ENCODE data around the gene EFNB2.
A peak's percentile ranks its signal among the peaks of the same experiment; 100 is the strongest.

The EFNB2 gene

DNA sequence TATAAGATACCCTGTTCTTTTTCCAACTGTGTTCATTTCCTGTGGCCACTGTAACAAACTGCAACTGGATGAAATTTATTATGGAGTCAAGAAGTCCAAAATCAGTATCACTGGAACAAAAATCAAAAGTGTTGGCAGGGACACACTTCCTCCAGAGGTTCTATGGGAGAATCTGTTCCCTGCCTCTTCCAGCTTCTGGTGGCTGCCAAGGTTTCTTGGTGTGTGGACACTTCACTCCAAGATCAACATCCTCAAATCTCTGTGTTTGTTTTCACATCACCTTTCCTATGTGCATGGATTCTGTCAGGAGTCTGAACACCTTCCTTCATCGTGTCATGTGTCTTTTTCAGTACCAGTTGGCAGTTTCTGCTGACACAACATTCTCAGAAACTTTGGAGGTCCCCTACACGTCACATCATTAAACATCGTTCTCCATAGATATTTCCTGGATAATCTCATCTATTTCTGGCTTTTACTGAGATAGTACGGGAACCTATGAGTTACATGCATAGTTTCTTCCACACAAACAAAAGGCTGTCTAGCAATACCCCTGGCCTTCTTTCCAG, 15.2 kb upstream of the EFNB2 start:
- no peak for DNase-seq (ENCODE audit: low read depth)

DNA sequence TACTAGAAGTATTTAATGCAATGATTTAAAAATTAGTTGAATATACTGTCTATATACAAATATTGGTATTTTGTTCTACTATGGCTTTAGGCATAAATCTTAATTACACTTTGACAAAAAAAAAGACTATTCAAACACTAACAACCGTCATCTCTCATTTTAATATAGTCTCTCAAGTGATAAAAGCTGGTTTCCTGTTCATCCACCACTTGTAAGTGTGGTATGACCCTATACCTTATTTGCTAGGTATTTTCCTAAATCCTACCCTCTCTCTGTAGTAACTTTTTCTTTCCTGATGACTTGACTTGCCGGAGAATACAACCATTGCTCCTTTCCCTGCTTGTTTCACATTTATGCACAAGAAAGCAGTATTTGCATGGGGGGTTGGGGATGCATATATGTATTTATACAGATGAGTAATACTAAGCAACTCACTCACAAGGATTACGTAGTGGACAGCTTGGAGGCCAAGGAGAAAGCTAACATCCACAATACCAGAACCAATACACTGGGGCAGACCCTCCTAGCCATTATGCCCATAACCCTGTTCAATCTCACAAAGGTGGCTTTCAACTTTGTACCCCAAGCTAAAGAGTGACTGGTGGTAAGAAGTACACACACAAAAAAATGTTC, 12.7 kb upstream of the EFNB2 start:
- peak; percentile 15 for DNase-seq (ENCODE audit: low read depth)

DNA sequence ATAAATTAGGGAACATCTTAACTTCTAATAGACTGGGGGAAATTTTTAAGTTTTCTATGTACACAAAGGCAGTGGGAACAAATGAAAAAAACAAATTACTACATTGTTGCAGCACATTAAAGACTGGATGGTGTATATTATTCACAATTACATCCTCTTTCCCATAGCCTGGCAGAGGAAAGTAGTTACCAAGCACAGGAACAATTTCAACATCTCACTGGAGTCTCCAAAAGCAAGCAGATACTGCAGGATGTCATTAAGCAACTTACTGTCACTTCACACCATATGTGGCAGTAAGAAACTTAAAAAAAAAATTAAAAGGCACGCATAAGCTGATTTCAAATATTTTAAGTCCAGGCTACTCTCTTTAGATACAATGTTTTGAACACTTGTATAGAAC, 6.4 kb upstream of the EFNB2 start:
- DNase-seq (ENCODE audit: low read depth) = no peak

DNA sequence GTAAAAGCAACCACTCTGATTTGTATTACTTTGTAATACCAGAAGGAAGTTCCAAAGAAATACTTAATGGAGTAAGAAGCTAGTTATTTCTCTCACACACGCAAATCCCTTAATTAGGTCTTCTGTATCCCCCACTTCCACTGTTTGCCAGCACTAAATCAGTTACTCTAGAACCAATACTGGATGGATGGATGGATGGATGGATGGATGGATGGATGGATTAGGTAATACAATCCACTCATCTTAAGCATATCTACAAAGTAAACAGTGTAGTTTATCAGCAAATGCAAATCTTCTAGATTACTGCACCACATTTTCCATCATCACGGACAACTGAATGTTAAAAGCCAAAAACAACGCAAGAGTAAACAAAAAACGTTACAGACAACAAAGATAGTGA, 5.2 kb upstream of the EFNB2 start:
- no peak for DNase-seq (ENCODE audit: low read depth)

DNA sequence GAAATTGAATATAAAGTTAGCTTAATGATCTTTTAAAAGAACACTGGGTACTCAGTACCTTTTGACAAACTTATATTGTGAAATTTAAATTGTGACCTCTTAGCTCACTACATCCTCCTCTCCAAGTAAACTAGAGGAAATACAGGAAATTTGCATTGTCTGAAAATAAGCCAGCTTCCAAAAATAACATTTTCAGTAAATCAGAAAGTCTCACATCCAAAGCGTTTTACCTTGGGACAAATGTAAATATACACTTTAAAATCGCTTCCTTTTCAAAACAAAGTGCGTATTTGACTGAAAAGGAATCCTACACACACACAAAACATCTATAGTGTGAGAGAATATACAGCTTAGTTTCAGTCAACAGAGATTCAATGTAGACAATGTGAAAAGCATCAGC, 2.1 kb upstream of the EFNB2 start:
- no peak for DNase-seq (ENCODE audit: low read depth)

DNA sequence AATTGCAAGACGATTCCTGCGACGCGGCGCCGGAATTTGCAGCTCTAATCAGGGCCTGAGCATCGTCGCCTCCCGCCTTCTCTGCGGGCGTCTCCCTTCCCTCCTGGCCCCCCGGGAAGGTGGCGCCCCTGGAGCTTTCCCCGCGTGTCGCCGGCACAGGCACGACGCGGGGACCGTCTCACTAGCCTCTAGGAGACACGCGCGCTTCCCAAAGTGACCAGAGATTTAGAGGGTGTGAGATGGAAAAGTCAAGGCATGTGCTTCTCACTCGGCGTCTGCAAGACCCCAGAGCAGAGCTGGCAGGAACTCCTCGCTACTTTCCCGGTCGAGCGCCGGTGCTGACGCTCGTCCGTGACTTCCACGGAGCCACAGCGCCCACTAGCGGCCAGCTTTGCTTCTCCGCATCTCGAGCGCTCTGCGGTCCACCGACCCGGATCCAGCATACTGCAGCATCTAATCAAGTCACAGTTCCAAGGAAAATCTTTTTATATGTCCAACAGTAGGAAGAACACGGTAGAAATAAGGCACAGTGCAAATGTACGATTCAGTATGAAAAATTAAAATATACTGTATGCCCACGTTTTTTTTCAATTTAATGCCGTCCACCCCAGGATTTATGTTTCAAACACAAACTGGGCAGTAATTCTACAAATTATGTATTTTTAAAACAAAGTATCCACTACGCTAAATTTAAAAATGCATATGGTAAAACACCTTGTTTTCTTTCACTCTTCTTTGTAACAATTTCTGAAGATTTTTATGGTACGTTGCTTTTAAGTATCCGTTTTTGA, 977 bp upstream of the EFNB2 start:
- peak; percentile 83 for DNase-seq (ENCODE audit: low read depth)

DNA sequence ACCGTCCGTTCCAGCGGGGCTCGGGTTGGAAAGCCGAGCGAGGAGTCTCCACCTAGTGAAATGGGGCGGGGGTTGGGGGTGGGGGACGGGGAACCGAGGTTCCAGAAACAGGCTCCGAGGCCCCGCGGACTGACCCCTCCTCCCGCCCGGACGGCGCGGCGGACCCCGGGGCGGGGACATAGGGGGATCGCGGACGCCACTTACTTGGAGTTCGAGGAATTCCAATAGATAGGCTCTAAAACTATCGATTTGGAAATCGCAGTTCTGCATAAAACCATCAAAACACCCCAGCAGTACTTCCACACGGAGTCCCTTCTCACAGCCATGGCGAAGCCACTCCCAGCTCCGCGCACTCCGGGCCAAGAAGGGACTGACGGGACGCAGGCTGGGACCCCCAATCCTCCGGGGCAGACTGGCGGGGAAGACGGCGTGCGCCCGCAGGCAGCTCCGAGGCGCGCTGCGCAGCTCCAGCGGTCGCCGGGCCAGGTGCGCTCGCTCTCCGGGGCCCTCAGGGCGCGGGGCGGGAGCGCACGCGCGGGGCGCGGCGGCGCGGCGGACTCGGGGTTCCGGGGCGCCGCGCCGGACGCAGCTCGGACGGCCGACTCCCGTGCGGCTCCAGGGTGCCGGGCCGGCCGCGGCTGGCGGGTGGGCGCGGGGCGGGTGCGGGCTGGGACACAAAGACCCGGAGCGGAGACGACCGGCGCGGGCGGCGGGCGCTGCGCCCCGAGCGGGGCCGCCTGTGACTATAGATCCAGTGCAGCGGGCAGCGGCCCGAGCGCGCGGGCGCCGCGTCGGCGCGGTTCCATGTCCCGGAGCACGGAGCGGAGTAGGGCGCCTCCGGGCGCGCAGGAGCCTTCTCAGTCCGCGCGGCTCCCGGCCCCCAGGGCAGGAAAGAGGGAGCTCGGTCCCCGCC, 567 bp downstream of the EFNB2 start:
- peak; percentile 21 for DNase-seq (ENCODE audit: low read depth)

DNA sequence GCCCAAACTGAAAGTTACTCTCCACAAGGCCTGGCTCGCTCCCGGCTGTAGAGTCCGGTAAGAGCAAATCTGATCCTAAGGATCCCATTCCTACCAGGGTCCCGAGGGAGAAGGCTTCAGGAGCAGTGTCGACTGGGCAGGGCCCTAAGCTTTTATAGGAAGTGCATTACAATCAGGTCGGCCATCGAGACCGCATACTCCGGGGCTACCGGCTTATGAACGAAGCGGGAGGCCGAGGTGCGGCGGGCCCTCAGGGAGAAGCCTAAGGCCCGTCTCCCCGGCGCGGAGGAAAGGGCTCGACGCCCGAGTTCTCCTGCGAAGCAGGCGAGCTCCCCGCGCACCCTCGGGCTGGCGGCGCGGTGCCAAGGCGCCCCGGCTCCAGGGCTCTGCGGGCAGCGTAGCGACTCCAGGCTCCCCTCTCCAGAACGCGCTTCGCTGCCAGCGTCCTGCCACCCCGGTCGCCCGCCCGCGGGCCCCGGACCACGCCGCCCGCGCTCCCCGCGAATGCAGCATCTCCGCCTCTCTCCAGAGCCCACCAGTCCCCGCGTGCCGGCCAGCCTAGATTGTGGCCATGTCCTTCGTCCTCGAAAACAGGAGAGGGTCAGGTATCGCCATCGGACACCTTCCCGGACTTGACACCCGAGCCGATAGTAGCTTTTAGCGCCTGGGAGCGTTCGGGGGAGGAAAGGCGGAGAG, 1.4 kb downstream of the EFNB2 start:
- DNase-seq (ENCODE audit: low read depth) = peak; percentile 74

DNA sequence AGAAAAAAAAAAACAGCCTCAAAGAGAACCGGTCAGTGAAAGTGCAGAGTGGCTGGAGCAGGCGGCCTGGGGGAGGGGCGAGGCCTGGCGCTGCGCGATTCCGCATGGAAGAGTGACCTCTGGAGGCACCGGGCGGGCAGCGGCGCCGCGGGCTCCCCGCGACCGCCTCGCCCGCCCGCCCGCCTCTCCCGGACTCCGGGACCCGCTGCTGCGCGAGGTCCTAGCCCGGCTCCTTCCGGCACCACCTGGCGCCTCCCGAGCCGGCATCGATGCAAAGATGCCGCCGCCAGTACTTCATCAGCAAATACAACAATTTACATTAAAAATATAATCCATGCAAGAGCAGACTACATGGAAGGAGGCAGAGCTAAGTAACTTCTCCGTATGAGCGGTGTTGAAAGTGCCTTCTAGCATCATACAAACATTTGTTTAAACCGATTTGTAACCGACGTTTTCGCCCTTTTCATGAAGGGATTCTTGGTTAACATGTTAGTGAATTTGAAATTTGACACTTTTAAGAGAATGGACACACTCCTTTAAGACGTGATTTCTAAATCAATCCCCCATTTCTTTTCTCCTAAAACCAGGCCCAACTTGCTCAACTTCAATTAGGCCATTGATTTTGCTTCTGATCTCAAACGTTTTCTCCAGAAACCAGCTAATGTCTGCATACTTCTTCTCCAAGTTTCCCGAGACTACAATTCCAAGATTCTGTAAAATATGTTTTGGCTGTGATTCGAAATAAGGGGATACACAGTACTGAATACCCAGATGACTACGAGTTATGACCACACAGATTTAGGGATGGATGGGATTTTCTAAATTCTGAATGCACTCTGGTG, 2.1 kb downstream of the EFNB2 start:
- peak; percentile 82 for DNase-seq (ENCODE audit: low read depth)

DNA sequence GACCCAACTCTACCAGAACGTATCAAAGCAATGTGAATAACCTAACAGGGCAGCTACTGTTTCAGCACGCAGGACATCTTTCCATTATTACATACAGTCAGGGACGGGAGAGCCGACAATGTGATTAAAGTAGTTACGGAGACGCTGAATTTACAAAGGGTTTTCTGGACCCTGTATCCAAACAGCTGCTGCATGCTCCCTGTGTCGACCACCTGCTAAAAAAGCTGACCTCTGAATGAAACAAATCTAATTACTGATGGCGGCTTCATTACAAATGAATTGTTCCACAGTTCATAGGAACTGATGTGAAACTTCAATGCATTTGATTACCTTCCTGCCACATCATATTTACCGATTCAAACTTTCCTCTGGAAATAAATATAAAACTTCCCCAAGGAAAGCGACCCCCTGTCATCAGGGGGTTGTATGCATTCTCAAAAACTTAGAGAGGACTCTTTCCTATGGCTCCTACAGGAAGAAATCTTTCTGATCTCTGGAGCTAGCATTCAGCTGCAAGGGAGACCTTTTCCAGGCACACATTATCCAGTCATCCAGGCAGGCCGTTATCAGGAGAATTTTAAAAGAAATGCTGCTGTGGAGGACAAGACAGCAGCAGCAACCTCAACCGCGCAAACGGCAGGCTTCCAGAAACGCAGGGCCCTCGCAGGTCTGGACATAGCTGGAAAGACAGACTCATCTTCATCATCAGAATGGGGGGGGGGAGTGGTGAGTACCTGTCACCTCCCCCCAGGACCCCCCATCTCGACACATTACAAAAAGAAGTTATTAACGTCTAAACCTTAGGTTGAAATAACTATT, 3.1 kb downstream of the EFNB2 start:
- peak; percentile 43 for DNase-seq (ENCODE audit: low read depth)

DNA sequence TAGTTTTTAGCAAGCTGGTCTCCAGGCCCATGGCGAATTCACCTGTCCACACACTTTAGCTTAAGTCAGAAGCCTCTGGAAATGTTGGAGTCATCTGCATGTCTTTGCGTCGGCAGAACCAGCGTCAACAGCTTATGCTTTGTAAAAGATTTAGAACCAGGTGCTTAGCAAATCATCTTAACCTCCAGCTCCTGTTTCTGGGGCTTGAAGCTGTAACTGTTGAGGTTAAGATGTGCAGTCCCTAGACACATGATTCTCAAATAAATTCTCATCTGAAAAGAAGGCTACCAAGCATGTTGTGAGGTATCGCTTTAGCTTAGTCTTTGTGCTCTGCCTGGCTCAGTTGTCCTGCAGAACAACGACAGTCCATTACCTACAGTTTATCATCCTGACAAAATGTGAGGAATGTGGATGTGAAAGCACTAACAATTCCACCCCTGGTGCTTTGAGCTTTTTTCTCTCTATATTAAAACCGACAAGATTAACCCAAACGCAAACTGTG, 4.4 kb downstream of the EFNB2 start:
- DNase-seq (ENCODE audit: low read depth) = no peak

DNA sequence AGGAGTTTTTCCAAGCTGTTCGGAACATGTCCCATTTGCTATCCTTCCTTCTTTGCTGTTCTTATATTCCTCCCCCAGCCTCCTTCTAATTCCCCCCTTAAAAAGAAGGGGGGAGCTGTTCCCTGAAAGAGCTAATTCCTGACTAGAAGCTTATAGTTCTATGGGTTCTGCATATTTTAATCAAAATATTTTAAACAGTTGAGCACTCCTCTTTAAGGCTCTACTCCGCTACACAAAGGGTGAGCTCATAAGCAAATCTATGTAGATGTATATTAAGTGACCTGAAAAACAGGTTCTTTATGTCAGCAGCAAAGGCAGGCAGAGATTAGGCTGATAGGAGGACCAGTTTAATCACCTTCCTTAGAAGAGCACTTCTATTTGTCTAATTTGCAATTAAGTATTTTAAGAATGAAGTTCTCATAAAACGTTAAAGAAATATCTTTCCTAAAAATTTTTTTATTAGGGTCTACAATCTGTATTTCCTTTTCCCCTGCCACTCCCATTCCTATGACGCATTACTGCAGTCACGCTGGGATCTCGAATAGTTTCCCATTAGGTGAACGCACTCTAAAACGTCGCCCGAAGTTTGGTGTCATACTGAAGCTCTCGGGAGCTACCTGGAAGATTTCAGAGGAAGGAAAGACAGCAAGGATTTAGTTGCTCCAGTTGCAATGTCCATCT, 5.2 kb downstream of the EFNB2 start:
- no peak for DNase-seq (ENCODE audit: low read depth)

DNA sequence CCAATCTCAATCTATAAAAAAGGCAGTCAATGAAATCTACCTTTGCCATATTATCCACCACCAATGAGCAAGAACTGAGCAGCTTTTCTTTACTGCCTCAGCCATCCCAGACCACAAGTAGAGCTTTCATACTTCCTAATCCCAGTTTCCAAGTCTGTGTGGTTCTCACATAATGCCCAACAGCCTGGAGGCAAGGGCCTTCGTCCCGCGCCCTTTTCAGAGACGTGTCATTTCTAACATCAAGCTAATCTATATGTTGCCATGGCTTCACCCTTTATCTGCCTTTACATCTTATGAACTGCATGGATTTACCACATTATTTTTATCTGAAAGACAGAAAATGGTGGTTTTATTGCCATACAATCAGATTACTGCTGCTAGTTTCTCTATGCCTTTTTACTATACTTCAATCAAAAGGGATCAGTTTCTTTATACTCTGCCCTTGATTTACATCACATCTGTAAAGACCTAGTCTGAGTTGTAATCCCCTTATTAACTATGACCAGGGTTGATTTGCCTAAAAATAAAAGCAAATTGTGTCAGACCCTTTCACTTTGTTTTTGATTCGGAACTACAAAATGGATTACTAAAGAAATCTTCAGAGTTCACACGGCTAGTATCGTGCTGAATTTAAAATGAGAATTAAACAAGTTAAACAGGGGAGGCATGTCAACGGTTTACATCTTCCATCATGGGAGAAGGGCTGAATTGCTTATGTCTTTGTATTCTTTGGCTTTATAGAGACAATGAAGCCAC, 5.9 kb downstream of the EFNB2 start:
- no peak for DNase-seq (ENCODE audit: low read depth)

DNA sequence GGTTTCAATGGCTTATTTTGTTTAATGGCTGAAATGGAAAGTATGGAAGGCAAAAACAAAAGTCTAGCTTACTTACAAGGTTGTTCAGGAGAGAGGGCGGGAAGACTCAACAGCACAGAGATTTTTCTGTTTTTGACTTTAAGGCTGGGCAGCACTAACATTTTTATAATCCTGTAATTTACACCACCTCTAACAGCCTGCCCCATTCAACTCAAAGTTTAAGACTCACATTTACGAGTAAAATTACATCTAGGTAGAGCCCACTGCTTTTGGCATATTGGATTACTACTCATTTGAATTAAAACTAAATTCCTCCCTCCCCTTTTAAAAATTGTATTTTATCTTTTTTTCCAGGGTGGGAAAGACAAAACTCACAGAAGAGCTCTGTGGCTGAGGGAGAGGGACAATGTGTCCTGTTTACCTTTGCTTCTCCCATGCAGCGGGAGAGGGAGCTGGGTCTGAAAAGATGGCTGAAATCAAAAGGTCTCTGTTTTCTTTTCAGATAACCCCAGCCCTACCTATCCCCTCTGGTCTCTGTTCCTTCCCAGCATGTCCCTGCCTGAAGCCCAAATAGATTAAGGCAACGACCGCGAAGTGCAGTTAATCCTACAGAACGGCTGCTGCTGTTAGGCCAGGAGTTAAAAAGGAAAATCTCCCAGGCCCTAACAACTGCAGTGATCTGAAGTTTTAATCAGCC, 6.6 kb downstream of the EFNB2 start:
- DNase-seq (ENCODE audit: low read depth) = no peak

DNA sequence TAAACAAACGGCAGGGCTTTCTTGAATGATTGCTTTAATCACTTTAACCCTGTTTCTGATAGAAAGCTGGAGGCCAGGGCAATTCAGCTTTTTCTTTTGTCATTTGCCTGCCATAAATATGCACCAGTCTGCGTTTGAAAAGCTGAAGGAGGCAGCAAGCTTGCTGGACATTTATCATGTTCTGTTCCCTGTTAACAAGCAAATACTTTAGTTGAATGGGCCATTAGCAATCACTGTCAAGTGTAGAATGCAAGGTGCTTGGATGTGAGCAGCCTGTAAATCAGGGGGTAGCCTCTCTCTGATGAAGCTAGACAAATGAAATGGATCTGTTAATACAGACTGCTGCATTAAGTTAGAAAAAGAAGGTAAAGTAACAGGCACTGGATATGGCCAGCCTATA, 7.6 kb downstream of the EFNB2 start:
- no peak for DNase-seq (ENCODE audit: low read depth)

DNA sequence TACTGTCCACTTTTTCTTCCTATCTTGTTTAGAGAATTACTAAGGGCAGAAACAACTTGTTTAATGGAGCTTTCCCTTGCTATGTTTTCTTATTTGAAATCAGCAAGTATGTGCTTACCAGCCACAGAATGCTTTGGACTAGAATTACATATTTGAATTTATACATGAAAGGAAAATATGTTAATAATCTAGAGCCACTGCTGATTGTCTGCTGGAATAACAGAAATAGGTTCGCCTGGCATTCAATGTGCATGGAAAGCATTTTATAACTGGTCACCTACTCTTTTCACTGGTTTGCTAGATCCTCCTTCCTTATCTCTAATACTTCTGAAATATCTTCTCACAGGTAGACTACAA, 8.0 kb downstream of the EFNB2 start:
- DNase-seq (ENCODE audit: low read depth) = no peak

DNA sequence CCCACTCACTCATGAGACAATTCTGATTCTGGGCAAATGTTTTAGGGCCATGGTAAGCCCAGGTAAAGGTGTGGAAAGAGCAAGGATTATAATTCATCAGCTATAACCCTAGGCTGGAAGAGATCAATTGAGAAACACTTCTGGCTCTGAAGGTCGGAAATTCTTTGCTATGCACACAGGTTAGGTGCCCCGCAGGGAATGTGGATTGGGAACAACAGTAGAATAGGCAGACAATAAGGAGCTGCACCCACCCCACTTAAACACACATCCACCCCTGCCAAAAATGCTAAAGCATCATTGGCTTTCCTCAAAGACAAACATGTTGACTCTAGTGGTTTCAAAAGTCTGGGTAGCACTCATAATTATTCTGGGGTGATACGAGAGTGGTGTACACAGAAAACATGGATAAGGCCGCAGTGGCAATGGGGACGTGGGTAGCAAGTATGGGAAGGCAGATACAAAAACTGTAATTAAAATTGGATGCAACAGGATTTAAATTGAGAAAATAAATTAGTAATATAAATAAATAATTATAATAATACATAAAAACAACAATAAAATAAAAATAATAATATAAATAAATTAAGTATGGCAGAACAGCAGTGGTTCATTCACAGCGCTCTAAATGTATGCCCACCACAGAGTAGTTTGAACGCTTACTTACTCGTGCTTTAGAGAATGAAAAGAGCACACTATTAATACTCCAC, 8.6 kb downstream of the EFNB2 start:
- no peak for DNase-seq (ENCODE audit: low read depth)
